Tibial artery (tissue), 4 donors: ENCODE results near the gene BATF.

Experiments used
- DNase-seq, 2 donors: peaks; one replicate each; pipeline ENCODE4 v3.0.0-alpha.2; 2019
- H3K27ac ChIP-seq, 2 donors: fragments of 200-600 bp; sonication (generic) in 1 of 2; 1 replicate in 1 of 2; 2 replicates in 1 of 2; pipeline ENCODE4 v1.5.1; 2018 to 2019; ENCODE audit warnings: mild to moderate bottlenecking in 1 of 2
- H3K27me3 ChIP-seq, 2 donors: fragments of 200-600 bp; sonication (generic) in 1 of 2; one replicate each; pipeline versions ENCODE4 v1.5.1 to v1.6.0; 2016 to 2019
- H3K36me3 ChIP-seq, 3 donors: fragments of 200-600 bp; sonication (generic) in 2 of 3; one replicate each; pipeline ENCODE4 v1.5.1; 2016 to 2019; ENCODE audit warnings: mild to moderate bottlenecking in 2 of 3
- H3K4me1 ChIP-seq, 4 donors: fragments of 200-600 bp; sonication (generic) in 2 of 4; 1 replicate in 3 of 4; 2 replicates in 1 of 4; pipeline ENCODE4 v1.5.1; 2016 to 2019
- H3K4me3 ChIP-seq, 2 donors: fragments of 200-600 bp; sonication (generic) in 1 of 2; 1 replicate in 1 of 2; 2 replicates in 1 of 2; pipeline ENCODE4 v1.5.1; 2018 to 2019; ENCODE audit warnings: mild to moderate bottlenecking in 2 of 2
- H3K9me3 ChIP-seq, 3 donors: fragments of 200-600 bp; sonication (generic) in 1 of 3; one replicate each; pipeline ENCODE4 v1.5.1; 2016 to 2019
- CTCF ChIP-seq, 2 experiments: fragments of 200-600 bp in 1 of 2; fragments of 450-650 bp in 1 of 2; IDR thresholded peaks; one replicate each; pipeline ENCODE4 v1.5.1; 2017 to 2019; ENCODE audit warnings: antibody characterized with exemption in 2 of 2, mild to moderate bottlenecking in 1 of 2, moderate library complexity in 1 of 2
- intact Hi-C: fragments of 100-400 bp; cut with DNase I; formaldehyde crosslinking; loops from one replicate; pipeline ENCODE4 v1.15.0; 2023; ENCODE audit warnings: low total_unique reads

BATF gene

DNA sequence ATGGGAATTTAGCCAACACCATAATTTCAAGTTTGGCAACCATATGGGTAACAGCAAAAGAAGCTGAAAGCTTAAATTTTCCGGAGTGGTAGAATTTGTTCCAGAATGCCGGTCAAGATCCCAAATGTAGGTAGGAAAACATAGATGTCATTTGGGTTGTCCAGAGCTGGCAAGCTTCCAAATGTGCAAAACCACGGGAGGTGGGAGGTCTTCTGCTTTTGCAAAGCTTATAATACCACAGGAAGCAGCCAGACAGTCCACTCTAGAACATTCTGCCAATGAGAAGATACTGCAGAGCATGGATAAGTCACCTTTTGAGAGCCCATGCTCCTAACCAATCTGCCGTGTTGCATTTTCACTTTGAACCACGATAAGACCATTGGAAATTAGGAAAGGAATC lies 26.4 kb upstream of the BATF start:
- intact Hi-C loops = loop anchor here (10.0 kb wide), 1 partner anchor 361 kb away; no protein-coding TSS in a partner anchor
- no peak for TF ChIP-seq CTCF (IDR thresholded peaks at IDR 0.05)
- no peak overlapping the region for H3K27ac ChIP-seq

DNA sequence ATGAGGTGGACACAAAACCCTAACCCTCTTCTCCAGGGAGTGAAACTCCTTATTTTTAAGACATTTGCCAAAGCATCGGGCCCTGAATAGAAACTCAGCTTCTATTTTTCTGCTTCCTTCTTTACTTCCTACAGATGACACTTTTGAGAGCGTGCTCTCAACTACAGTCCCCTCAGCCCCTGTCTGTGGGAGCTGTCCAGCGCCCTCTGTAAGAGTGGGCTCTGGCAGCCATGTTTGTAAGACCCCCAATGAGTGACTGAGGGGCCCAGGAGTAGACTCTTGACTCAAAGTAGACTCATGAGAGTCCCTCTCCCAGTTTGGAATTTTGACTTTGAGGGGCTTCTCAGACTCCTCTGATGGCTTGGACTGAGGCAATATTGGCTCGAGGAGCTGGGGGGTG lies 25.5 kb upstream of the BATF start:
- intact Hi-C loops = loop anchor here (10.0 kb wide), 1 partner anchor 362 kb away; no protein-coding TSS in a partner anchor
- no peak for TF ChIP-seq CTCF (IDR thresholded peaks at IDR 0.05)
- H3K36me3 ChIP-seq = no peaks in the 10 kb centered on the region

More for the DNA sequence above, 26.4 kb upstream of the BATF start:
- no peaks in the 10 kb centered on the region for H3K27me3 ChIP-seq
- H3K4me1 ChIP-seq = no peaks in the 10 kb centered on the region
- no peak for DNase-seq
- no peak overlapping the region for H3K4me3 ChIP-seq
- no peaks in the 10 kb centered on the region for H3K36me3 ChIP-seq
- no peaks in the 10 kb centered on the region for H3K9me3 ChIP-seq

DNA sequence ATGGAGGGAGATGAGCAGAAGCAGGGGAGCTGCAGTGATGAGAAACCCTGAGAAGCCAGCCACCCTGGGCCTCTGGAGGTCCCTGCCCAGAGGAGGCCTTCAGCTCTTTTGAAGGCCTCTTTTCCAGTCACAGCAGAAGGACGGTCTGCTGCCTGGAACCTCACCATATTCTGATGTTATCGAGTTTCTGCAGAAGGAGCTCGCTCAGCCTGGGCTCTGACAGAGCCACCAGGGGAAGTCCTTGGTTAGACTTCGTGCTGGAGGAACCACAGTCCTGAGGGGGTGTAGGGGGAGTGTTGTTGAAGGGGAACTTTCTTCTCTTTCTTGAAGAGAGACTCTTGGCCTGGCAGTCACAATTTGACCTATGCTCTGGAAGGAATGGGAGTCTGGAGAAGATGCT lies 25.1 kb upstream of the BATF start:
- intact Hi-C loops = loop anchor here (10.0 kb wide), 1 partner anchor 362 kb away; no protein-coding TSS in a partner anchor
- no peak overlapping the region for H3K4me3 ChIP-seq
- H3K27ac ChIP-seq = no peak overlapping the region
- DNase-seq = no peak
- no peaks in the 10 kb centered on the region for H3K4me1 ChIP-seq
- H3K9me3 ChIP-seq = no peaks in the 10 kb centered on the region
- TF ChIP-seq CTCF (IDR thresholded peaks at IDR 0.05) = no peak
- no peaks in the 10 kb centered on the region for H3K36me3 ChIP-seq
- H3K27me3 ChIP-seq = no peaks in the 10 kb centered on the region

More for the DNA sequence above, 25.5 kb upstream of the BATF start:
- no peak for DNase-seq
- Histone ChIP-seq H3K4me3 (no peak overlapping the region), H3K4me1 (no peaks in the 10 kb centered on the region), H3K27me3 (no peaks in the 10 kb centered on the region), H3K9me3 (no peaks in the 10 kb centered on the region), H3K27ac (no peak overlapping the region)

- Histone ChIP-seq H3K27ac (no peak overlapping the region), H3K36me3 (no peaks in the 10 kb centered on the region), H3K27me3 (no peaks in the 10 kb centered on the region), H3K4me3 (no peak overlapping the region), H3K9me3 (no peaks in the 10 kb centered on the region), H3K4me1 (no peaks in the 10 kb centered on the region)
- no peak for TF ChIP-seq CTCF (IDR thresholded peaks at IDR 0.05)
- no peak for DNase-seq
- intact Hi-C loops = loop anchor here (10.0 kb wide), 1 partner anchor 363 kb away; no protein-coding TSS in a partner anchor
Measured at GRCh38 chr14:75497701-75498100, 24.6 kb upstream of the BATF start.

GRCh38 chr14:75499084-75499875 lies 23.0 kb upstream of the BATF start:
- Histone ChIP-seq H3K9me3 (no peaks in the 10 kb centered on the region), H3K4me3 (no peak overlapping the region), H3K4me1 (no peaks in the 10 kb centered on the region), H3K36me3 (no peaks in the 10 kb centered on the region), H3K27me3 (no peaks in the 10 kb centered on the region), H3K27ac (no peak overlapping the region)
- no peak for DNase-seq
- no peak for TF ChIP-seq CTCF (IDR thresholded peaks at IDR 0.05)
- intact Hi-C loops = loop anchor here (10.0 kb wide), 1 partner anchor 364 kb away; no protein-coding TSS in a partner anchor
